H1 (cell line): ENCODE results near the gene STX5.

Experiments
- BCL11A ChIP-seq, 2 experiments: IDR thresholded peaks; one replicate each; pipeline ENCODE4 v1.6.1; 2011; ENCODE audit warnings: low read depth in 2 of 2, low read length in 2 of 2, mild to moderate bottlenecking in 2 of 2
- CTBP2 ChIP-seq: IDR thresholded peaks from 2 replicates; pipeline ENCODE4 v1.7.0; 2011; ENCODE audit warnings: borderline replicate concordance, mild to moderate bottlenecking, moderate library complexity, mixed read lengths, low read length; ENCODE audit not compliant: insufficient read depth, insufficient read length
- CTCF ChIP-seq, 3 experiments: IDR thresholded peaks; 1 replicate in 2 of 3; 2 replicates in 1 of 3; pipeline versions ENCODE4 v1.5.1 to v1.6.1; 2011; ENCODE audit warnings: low read length in 3 of 3, mild to moderate bottlenecking in 3 of 3, inconsistent platforms in 2 of 3, low read depth in 1 of 3, moderate library complexity in 1 of 3; ENCODE audit not compliant: insufficient read depth in 1 of 3; ENCODE audit errors: control extremely low read depth in 1 of 3
- EZH2 ChIP-seq: fragments of 200-600 bp; sonication (generic); IDR thresholded peaks from 2 replicates; pipeline ENCODE4 v1.7.1; 2012; ENCODE audit warnings: low read depth, mild to moderate bottlenecking, moderate library complexity, low read length, inconsistent platforms; ENCODE audit not compliant: severe bottlenecking
- GABPA ChIP-seq: IDR thresholded peaks from 2 replicates; pipeline ENCODE4 v1.6.1; 2011; ENCODE audit warnings: mild to moderate bottlenecking, low read length, moderate library complexity, borderline replicate concordance; ENCODE audit not compliant: insufficient read depth
- MAX ChIP-seq: IDR thresholded peaks from 2 replicates; pipeline ENCODE4 v1.6.1; 2012; ENCODE audit warnings: inconsistent platforms
- POLR2A ChIP-seq, 2 experiments: IDR thresholded peaks; 1 replicate in 1 of 2; 2 replicates in 1 of 2; pipeline ENCODE4 v1.6.1; 2011; ENCODE audit warnings: low read depth in 2 of 2, low read length in 2 of 2, mild to moderate bottlenecking in 2 of 2; ENCODE audit errors: control extremely low read depth in 1 of 2
- SRF ChIP-seq: IDR thresholded peaks from 2 replicates; pipeline ENCODE4 v1.6.1; 2011; ENCODE audit warnings: mild to moderate bottlenecking, low read depth, low read length, moderate library complexity
- YY1 ChIP-seq: IDR thresholded peaks from 2 replicates; pipeline ENCODE4 v1.6.1; 2011; ENCODE audit warnings: low read depth, mild to moderate bottlenecking, low read length
- TF ChIP-seq, protein P1 (sequence below): IDR thresholded peaks from 2 replicates; pipeline ENCODE4 v1.6.1; 2011; ENCODE audit warnings: low read length, improper control_type of control experiment

- TF ChIP-seq SRF (no peak), BCL11A (IDR thresholded peaks at IDR 0.05; ENCODE audit: low read depth in 2 of 2, low read length in 2 of 2) (peak in 1 of 2 experiments; percentile 12), MAX (no peak), YY1 (peak; percentile 7; the same call in 1 of the 2 replicates), CTCF (IDR thresholded peaks at IDR 0.05; ENCODE audit: control extremely low read depth in 1 of 3, insufficient read depth in 1 of 3, low read depth in 1 of 3, low read length in 3 of 3) (no peak; a peak in 1 of 4 replicates), GABPA (no peak), EZH2 (no peak), CTBP2 (no peak), POLR2A (IDR thresholded peaks at IDR 0.05; ENCODE audit: control extremely low read depth in 1 of 2, low read depth in 2 of 2, low read length in 2 of 2) (peak; percentile 85 to 96)
- TF ChIP-seq, protein P1, sequence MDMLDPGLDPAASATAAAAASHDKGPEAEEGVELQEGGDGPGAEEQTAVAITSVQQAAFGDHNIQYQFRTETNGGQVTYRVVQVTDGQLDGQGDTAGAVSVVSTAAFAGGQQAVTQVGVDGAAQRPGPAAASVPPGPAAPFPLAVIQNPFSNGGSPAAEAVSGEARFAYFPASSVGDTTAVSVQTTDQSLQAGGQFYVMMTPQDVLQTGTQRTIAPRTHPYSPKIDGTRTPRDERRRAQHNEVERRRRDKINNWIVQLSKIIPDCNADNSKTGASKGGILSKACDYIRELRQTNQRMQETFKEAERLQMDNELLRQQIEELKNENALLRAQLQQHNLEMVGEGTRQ, result peak; percentile 19; the same call in 1 of the 2 replicates
Measured at GRCh38 chr11:62850911-62851806, 19.3 kb upstream of the STX5 start.
